ENCODE data around the gene PRKCB.
"Not testable (repeated sequence)": the region's sequence is repeated elsewhere in the genome, so short reads cannot be mapped to it uniquely, and the experiment has no call there.

The PRKCB gene

GRCh38 chr16:23901178-23902033, 65.6 kb downstream of the PRKCB start:
- no peak for DNase-seq (ENCODE audit: low read depth in 2 of 3, low spot score in 2 of 3)

- no peak for DNase-seq (ENCODE audit: low read depth in 2 of 3, low spot score in 2 of 3)
These were observed 66.4 kb downstream of the PRKCB start for GRCh38 chr16:23902034-23902747.

GRCh38 chr16:23902748-23903414, 67.1 kb downstream of the PRKCB start:
- no peak for DNase-seq (ENCODE audit: low read depth in 2 of 3, low spot score in 2 of 3)

DNA sequence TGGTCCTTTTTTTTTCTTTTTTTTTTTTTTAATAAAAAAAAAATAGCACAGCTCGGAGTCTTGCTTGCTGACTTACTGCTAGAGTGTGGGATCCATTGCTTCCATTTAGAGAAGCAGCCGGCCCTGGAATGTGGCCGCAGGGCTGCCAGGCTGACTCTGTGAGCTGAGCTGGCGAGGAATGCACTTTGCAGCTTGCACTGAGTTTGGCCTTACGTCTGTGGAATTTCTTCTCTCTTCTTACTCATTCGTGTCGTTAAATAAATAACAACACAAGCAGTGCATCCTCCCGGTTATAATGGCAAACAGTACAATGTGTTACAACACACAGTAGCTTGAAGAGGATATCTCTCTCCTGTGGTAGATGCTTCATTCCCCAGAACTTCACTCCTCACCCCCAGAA, 69.2 kb downstream of the PRKCB start:
- no peak for DNase-seq (ENCODE audit: low read depth in 2 of 3, low spot score in 2 of 3)

DNA sequence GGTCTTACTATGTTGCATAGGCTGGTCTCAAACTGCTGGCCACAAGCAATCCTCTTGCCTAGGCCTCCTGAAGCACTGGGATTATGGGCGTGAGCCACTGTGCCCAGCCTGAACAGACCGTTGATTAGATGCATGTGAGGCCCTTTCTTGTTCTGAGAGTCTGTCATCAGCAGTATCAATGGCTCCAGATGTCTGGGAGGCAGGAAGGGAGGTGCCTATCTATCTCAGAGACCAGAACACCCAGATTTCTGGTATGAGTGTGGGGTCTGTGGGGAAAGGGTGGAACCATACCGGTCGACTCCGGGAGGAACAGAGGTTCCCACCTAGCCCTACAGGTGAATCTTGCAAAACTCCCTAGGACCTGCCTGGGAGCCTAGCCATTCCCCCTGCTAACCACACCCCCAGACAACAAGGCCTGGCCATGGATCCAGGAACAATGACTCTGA, 71.7 kb downstream of the PRKCB start:
- no peak for DNase-seq (ENCODE audit: low read depth in 2 of 3, low spot score in 2 of 3)

- DNase-seq (ENCODE audit: low read depth in 2 of 3, low spot score in 2 of 3): no peak
These were observed 72.1 kb downstream of the PRKCB start for GRCh38 chr16:23907903-23908302.

DNA sequence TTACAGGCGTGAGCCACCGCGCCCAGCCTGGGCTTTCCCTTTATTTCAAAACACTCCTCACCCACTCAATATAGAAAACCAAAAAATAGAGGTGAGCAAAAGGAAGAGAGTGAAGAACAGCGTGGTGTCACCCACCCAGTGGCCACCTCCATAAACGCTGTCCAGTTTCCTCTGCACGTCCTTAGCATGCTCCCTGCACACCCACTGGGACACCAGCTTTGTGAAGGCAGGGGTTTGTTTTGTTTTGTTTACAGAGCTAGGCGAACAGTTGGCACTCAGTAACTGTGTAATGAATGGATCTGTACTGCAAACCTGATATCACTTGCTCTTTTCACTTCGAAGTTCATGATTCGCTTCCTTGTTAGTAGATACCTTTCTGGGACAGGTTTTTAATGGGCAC, 73.0 kb downstream of the PRKCB start:
- DNase-seq (ENCODE audit: low read depth in 2 of 3, low spot score in 2 of 3): no peak

DNA sequence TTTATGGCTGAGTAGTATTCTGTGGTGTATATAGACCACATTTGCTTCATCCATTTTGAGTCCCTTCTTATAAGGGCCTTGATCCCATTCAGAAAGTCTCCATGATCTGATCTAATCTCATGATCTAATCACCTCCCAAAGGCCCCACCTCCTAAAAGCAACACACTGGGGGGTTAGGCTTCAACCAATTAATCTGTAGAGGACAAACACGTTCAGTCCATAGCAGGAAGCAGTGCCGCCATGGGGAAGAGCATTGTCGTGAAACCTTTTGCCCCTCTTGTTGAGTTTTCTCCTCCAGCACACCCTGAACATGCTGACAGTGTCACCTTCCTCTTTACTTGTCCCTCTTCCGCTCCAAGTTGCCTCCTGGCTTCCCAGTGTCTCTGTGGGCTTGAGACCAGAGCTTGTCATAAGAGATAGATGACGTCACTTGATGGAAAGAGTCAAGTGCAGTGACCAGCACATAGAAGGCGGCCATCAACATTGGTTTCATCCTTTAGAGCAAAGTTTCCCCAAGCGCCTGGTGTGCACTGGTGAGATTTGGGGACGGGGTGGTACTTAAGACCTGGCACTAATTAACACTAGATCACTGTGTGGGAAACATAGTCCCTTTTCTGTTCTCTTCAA, 74.1 kb downstream of the PRKCB start:
- DNase-seq (ENCODE audit: low read depth in 2 of 3, low spot score in 2 of 3): no peak

- no peak for DNase-seq (ENCODE audit: low read depth in 2 of 3, low spot score in 2 of 3)
These were observed 79.3 kb downstream of the PRKCB start for GRCh38 chr16:23914946-23915530.

DNA sequence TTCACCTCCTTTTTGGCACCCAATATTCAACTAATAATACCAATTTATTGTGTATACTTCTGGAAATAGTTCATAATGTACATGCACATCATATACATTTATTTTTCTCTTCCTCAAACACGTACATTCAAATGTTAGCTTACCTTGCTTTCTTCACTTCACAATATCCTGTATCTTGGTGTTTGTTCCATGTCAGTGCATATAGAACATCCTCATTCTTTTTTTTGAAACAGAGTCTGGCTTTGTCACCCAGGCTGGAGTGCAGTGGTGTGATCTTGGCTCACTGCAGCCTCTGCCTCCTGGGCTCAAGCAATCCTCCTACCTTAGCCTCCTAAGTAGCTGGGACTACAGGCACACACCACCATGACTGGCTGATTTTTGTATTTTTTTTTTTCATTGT, 80.8 kb downstream of the PRKCB start:
- not testable (repeated sequence) for DNase-seq (ENCODE audit: low read depth in 2 of 3, low spot score in 2 of 3)

DNA sequence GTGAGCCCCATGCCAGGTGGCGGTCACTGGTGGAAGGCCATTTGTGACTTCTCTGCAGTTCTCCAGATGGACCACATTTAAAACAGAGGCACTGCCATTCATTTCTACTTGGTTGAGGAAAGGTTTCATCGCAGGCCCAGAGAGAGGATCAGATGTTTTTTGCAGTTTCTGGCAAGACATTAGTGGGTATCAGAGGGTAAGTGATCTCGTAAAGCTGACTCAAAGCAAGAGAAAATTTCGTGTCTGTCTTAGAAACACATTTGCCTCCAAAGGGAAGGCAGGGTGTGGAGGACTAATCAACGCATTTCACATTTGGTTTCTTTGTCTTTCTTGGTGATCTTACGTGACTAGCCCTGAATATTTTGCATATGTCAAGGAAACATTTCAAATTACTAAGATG, 81.8 kb downstream of the PRKCB start:
- DNase-seq (ENCODE audit: low read depth in 2 of 3, low spot score in 2 of 3): no peak

DNA sequence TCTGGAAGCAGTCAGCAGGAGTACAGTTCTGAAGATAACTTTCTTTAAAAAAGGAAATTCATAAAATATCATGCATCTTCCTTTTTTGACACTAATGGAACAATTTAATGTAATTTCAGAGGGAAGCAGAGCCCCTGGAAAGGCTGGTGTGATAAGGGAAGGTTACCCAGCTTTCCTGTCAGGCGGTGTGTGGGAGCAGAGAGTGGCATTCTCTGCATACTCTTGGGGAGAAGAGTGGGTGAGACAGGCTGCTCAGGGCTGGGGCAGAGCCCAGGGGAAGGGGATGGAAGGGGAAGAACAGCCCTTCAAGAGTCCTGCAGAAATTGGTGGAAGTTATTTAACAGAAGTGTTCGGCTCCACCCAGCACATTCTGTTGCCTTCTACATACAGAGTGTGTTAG, 84.7 kb downstream of the PRKCB start:
- DNase-seq (ENCODE audit: low read depth in 2 of 3, low spot score in 2 of 3): no peak

- no peak for DNase-seq (ENCODE audit: low read depth in 2 of 3, low spot score in 2 of 3)
These were observed 85.1 kb downstream of the PRKCB start for GRCh38 chr16:23920899-23921298.

- no peak for DNase-seq (ENCODE audit: low read depth in 2 of 3, low spot score in 2 of 3)
These were observed 86.6 kb downstream of the PRKCB start for GRCh38 chr16:23922406-23922805.

DNA sequence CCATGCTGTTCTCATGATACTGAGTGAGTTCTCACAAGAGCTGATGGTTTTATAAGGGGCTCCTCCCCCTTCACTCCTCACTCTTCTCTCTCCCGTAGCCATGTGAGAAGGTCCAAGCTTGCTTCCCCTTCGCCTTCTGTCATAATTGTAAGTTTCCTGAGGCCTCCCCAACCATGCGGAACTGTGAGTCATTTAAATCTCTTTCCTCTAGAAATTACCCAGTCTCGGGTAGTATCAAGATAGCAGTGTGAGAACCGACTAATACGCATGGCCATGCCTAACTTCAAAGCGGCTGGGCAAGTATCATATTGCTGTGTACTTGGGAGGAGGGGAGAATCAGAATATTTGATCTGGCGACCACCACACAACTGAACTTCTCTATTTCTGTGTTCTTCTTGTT, 88.3 kb downstream of the PRKCB start:
- DNase-seq (ENCODE audit: low read depth in 2 of 3, low spot score in 2 of 3): no peak

DNA sequence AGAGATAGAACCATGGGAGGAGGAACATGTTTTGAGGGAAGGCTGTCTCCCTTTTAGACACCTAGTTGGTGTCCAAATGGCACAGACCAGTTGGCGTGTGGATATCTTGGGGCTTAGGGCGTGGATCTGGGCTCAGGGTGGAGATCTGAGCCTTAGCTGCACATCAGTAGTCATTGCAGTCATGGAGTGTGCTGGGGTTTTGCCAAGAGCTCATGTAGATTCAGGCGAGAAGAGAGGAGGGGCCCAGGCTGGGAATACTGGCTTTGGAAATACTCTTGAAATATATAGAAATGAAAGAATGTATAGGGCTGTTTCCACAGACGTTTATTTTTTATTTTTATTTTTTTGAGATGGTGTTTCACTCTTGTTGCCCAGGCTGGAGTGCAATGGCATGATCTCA, 92.0 kb downstream of the PRKCB start:
- DNase-seq (ENCODE audit: low read depth in 2 of 3, low spot score in 2 of 3): no peak

GRCh38 chr16:23929237-23929636, 93.5 kb downstream of the PRKCB start:
- DNase-seq (ENCODE audit: low read depth in 2 of 3, low spot score in 2 of 3): no peak

DNA sequence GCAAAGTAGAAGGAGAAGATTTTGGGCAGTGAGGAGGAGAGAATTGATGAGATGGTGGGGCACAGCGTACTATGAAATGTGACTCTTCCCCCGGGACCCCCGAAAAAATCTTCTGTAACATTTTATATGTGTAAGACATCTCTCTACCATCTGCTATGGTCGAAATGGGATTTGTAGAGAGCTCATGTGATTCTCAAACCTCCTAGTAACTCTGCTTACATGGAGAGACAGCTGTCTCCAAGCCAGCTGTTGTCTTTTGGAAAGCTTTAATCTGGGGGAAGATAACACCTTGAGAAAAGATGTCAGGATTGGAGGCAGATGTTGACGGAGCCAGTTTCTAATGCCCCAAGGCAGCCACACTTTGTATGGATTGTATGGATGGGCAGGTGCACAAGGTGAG, 94.1 kb downstream of the PRKCB start:
- no peak for DNase-seq (ENCODE audit: low read depth in 2 of 3, low spot score in 2 of 3)

DNA sequence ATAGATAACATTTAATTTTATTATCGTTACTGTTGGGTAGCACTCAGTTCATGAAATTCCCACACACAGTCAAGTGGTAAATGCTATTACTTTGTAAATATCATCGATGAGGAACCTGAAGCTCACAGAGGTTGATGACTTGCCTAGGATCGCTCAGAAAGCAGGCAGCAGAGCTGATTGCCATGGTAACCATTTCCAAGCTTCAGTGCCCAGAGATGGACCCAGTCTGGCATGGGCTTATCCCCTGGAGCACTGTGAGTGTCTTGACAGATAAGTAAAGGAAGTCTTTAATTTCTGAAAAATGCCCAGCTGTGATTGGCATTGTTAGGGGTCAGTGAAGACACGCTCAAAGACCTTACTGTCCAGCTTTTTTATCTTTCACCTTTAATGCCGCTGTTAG, 95.0 kb downstream of the PRKCB start:
- DNase-seq (ENCODE audit: low read depth in 2 of 3, low spot score in 2 of 3): no peak

GRCh38 chr16:23931199-23931598, 95.4 kb downstream of the PRKCB start:
- DNase-seq (ENCODE audit: low read depth in 2 of 3, low spot score in 2 of 3): no peak

- not testable (repeated sequence) for DNase-seq (ENCODE audit: low read depth in 2 of 3, low spot score in 2 of 3)
These were observed 97.9 kb downstream of the PRKCB start for GRCh38 chr16:23933650-23934049.

All from activated CD8-positive, alpha-beta memory T cell treated with anti-CD3 and anti-CD28 coated beads for 48 hours (primary cell).